Transverse colon (tissue), 4 donors: ENCODE data around the gene HSCB.

Experiments
- CTCF ChIP-seq, 5 experiments: fragments of 200-600 bp in 3 of 5; fragments of 450-650 bp in 2 of 5; sonication (generic) in 3 of 5; IDR thresholded peaks; 1 replicate in 2 of 5; 2 replicates in 3 of 5; pipeline ENCODE4 v1.5.1; 2016 to 2017; ENCODE audit warnings: antibody characterized with exemption in 5 of 5, inconsistent platforms in 3 of 5, mild to moderate bottlenecking in 2 of 5, moderate library complexity in 1 of 5
- POLR2A ChIP-seq: fragments of 450-650 bp; IDR thresholded peaks from one replicate; pipeline ENCODE4 v1.6.1; 2016; ENCODE audit warnings: antibody characterized with exemption, mild to moderate bottlenecking, moderate library complexity
- POLR2AphosphoS5 ChIP-seq, 3 donors: sonication (generic); formaldehyde crosslinking; IDR thresholded peaks; one replicate each; pipeline ENCODE4 v1.6.1; 2016; ENCODE audit warnings: antibody characterized with exemption in 3 of 3

DNA sequence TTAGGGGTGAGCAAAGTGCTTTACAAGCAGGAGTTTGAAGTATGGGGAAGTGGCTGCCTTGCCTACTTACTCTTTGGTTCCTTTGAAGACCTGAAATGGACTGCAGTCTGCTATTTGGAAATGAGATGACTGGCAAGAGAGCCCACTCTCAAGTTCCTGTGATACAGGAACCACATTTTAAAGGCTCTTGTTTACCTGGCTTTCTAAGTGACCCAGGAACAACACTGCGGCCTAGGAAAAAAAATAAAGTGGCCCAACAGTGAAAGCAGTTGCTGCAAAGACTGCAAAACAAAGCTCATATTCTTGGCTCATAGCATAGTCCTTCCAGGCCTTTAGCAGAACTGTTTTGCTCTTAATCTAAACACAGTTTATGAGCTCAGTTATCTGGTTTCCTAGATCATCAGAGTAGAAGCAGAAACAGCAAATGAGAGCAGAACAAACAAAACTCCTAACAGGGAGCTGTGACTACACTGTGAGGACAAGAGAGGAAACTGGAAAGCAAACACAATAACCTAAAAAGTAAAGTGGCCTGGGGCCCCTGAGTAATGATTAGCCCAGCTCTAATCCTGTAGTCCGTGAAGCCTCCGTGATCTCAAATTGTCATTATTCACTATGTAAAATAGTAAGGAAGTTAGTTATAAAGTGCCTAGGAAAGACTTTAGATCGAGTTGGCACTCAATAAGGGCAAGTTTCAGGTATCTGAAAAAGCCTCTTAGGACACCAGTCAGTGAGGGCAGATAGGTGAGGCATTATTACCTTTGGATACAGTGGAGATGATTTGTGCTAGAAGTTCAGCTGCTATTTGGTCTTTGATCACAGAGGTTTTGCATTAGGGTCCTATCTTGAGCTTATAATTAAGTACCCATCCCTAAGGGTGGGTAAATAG is 42.2 kb downstream of the HSCB start:
- TF ChIP-seq CTCF (IDR thresholded peaks at IDR 0.05) (no peak), POLR2AphosphoS5 (IDR thresholded peaks at IDR 0.05) (peak in 2 of 3 donors; percentile 26 to 50), POLR2A (no peak)
